A549 (cell line): ENCODE results near the gene PAX3. TPM values are rescaled to one million over a fixed set of nuclear protein-coding genes. Genes with fewer than 3 reads are reported as not detected.

Experiments used
- ATAC-seq, 2 experiments: fragments of 200-7000 bp in 1 of 2; fragments of >200 bp in 1 of 2; cut with Nextera tagmentation in 1 of 2; cut with Tn5 transposase in 1 of 2; 3 replicates each; pipeline versions ENCODE4 v1.8.0 to v1.9.1; 2018 to 2020; ENCODE audit warnings: mild to moderate bottlenecking in 1 of 2, moderate library complexity in 1 of 2
- CTCF ChIA-PET: fragments of 300-600 bp; sonication (Branson Sonifier 250); formaldehyde crosslinking; extraction: SDS; loops from one replicate; lab custom pipeline; 2021; ENCODE audit warnings: antibody characterized with exemption, inconsistent platforms; lab: Yijun Ruan, JAX
- POLR2A ChIA-PET: fragments of 350-600 bp; formaldehyde crosslinking; extraction: SDS; loops from one replicate; lab custom pipeline; 2021; ENCODE audit warnings: antibody characterized with exemption, inconsistent platforms; lab: Yijun Ruan, JAX
- DNase-seq, 2 experiments: peaks; one replicate each; pipeline versions ENCODE4 v3.0.0 to v3.0.0-alpha.2; 2011 to 2016; ENCODE audit warnings: low read depth in 1 of 2, low spot score in 1 of 2
- FAIRE-seq: peaks from 2 replicates; lab custom pipeline; 2011; peaks lifted over from hg19 to GRCh38; lab: Jason Lieb, UNC
- H3K27ac ChIP-seq, 2 experiments: fragments of >200 bp; sonication (Bioruptor Twin); formaldehyde crosslinking; 3 replicates each; pipeline ENCODE4 v1.5.1; 2016 to 2017
- H3K4me1 ChIP-seq: fragments of >200 bp; sonication (Bioruptor Twin); formaldehyde crosslinking; 3 replicates; pipeline ENCODE4 v1.6.1; 2016
- H3K4me2 ChIP-seq: fragments of >200 bp; sonication (Bioruptor Twin); formaldehyde crosslinking; 3 replicates; pipeline ENCODE4 v1.6.1; 2016
- H3K4me3 ChIP-seq: fragments of >200 bp; sonication (Bioruptor Twin); formaldehyde crosslinking; 3 replicates; pipeline ENCODE4 v1.5.1; 2016
- H3K9me3 ChIP-seq: fragments of >200 bp; sonication (Bioruptor Twin); formaldehyde crosslinking; 3 replicates; pipeline ENCODE4 v1.6.1; 2016
- BHLHE40 ChIP-seq: IDR thresholded peaks from 2 replicates; pipeline ENCODE4 v1.6.1; 2012; ENCODE audit warnings: low read depth, low read length, inconsistent platforms
- CBX2 ChIP-seq: fragments of 200-600 bp; sonication (generic); IDR thresholded peaks from 2 replicates; pipeline ENCODE4 v1.6.1; 2016; ENCODE audit warnings: low read depth, mild to moderate bottlenecking, borderline replicate concordance
- CBX8 ChIP-seq: fragments of 200-600 bp; sonication (generic); IDR thresholded peaks from 2 replicates; pipeline ENCODE4 v1.6.1; 2016
- CEBPB ChIP-seq, 2 experiments: fragments of >200 bp in 1 of 2; sonication (Bioruptor Twin) in 1 of 2; formaldehyde crosslinking in 1 of 2; IDR thresholded peaks; 2 replicates each; pipeline ENCODE4 v1.6.1; 2012 to 2016
- FOSL2 ChIP-seq, 2 experiments: fragments of 450-650 bp in 1 of 2; fragments of >200 bp in 1 of 2; sonication (Bioruptor Twin) in 1 of 2; formaldehyde crosslinking; IDR thresholded peaks; 2 replicates each; pipeline versions ENCODE4 v1.5.0 to v1.6.1; 2016 to 2020; ENCODE audit warnings: mild to moderate bottlenecking in 1 of 2, moderate library complexity in 1 of 2
- FOXS1 ChIP-seq: fragments of 250-450 bp; sonication (Bioruptor Pico); IDR thresholded peaks from 2 replicates; pipeline ENCODE4 v1.5.0; 2020; ENCODE audit warnings: mild to moderate bottlenecking, moderate library complexity
- HOXB13 ChIP-seq: fragments of 250-450 bp; sonication (Bioruptor Pico); IDR thresholded peaks from 2 replicates; pipeline ENCODE4 v1.5.0; 2020; ENCODE audit warnings: low read depth, mild to moderate bottlenecking, moderate library complexity
- HOXB5 ChIP-seq: fragments of 250-450 bp; sonication (Bioruptor Pico); IDR thresholded peaks from 2 replicates; pipeline ENCODE4 v1.5.0; 2020; ENCODE audit warnings: mild to moderate bottlenecking, moderate library complexity
- JUN ChIP-seq, 2 experiments: fragments of >200 bp; sonication (Bioruptor Twin); formaldehyde crosslinking; IDR thresholded peaks; 2 replicates in 1 of 2; 3 replicates in 1 of 2; pipeline ENCODE4 v1.6.1; 2016 to 2017
- JUNB ChIP-seq: fragments of >200 bp; sonication (Bioruptor Twin); formaldehyde crosslinking; IDR thresholded peaks from 2 replicates; pipeline ENCODE4 v1.6.1; 2016
- KDM5A ChIP-seq: fragments of 200-600 bp; sonication (generic); IDR thresholded peaks from 2 replicates; pipeline ENCODE4 v1.6.1; 2016; ENCODE audit warnings: antibody characterized with exemption, mild to moderate bottlenecking
- MAFK ChIP-seq: fragments of 450-650 bp; IDR thresholded peaks from 2 replicates; pipeline ENCODE4 v1.6.1; 2014; ENCODE audit not compliant: partially characterized antibody
- NFE2L2 ChIP-seq: fragments of 150-350 bp; conservative IDR thresholded peaks from 2 replicates; pipeline ENCODE4 v1.6.1; 2014; ENCODE audit warnings: low read length
- NPAS2 ChIP-seq: fragments of 250-450 bp; sonication (Bioruptor Pico); IDR thresholded peaks from 2 replicates; pipeline ENCODE4 v1.8.0; 2022; ENCODE audit warnings: mild to moderate bottlenecking, moderate library complexity, borderline replicate concordance
- NR3C1 ChIP-seq: fragments of >200 bp; sonication (Bioruptor Twin); formaldehyde crosslinking; IDR thresholded peaks from 3 replicates; pipeline ENCODE4 v1.6.1; 2017
- PHF8 ChIP-seq: fragments of 200-600 bp; sonication (generic); IDR thresholded peaks from 2 replicates; pipeline ENCODE4 v1.6.1; 2016; ENCODE audit warnings: low read depth, mild to moderate bottlenecking, antibody characterized with exemption, moderate library complexity, borderline replicate concordance
- POLR2A ChIP-seq: IDR thresholded peaks from 2 replicates; pipeline ENCODE4 v1.6.1; 2012; ENCODE audit warnings: mild to moderate bottlenecking, low read length
- RCOR1 ChIP-seq: fragments of 150-350 bp; IDR thresholded peaks from 2 replicates; pipeline ENCODE4 v1.6.1; 2014; ENCODE audit warnings: antibody characterized with exemption, low read length, low read depth
- RFX5 ChIP-seq: fragments of 450-650 bp; IDR thresholded peaks from 2 replicates; pipeline ENCODE4 v1.7.1; 2014; ENCODE audit warnings: antibody characterized with exemption, mild to moderate bottlenecking, moderate library complexity
- RNF2 ChIP-seq: fragments of 200-600 bp; sonication (generic); IDR thresholded peaks from 2 replicates; pipeline ENCODE4 v1.6.1; 2016; ENCODE audit warnings: low read depth, mild to moderate bottlenecking, antibody characterized with exemption, moderate library complexity, borderline replicate concordance
- SMC3 ChIP-seq: fragments of >200 bp; sonication (Bioruptor Twin); formaldehyde crosslinking; IDR thresholded peaks from 3 replicates; pipeline ENCODE4 v1.6.1; 2018; ENCODE audit warnings: inconsistent platforms
- WGBS: methylation state at CpG from one replicate; pipeline ENCODE4 v1.1.6; 2017; ENCODE audit errors: missing lambda C conversion rate; 5-methylcytosine and 5-hydroxymethylcytosine counted together
- polyA plus RNA-seq, 4 experiments: library from polyadenylated mRNA; depleted of rRNA in 3 of 4; stranded (reverse); fragments of >200 nt; fragmentation: RNase III in 1 of 4; extraction: RNeasy Plus Mini Kit Qiagen cat#74134 plus additional on column Dnase treatment in 1 of 4; gene quantifications; 2 replicates in 3 of 4; 3 replicates in 1 of 4; pipeline ENCODE4 v1.2.3, GENCODE V29; 2011 to 2017
- TF ChIP-seq, protein P1 (sequence below): IDR thresholded peaks from 2 replicates; pipeline ENCODE4 v1.6.1; 2012
- TF ChIP-seq, protein P2 (sequence below): fragments of 250-450 bp; sonication (Bioruptor Pico); IDR thresholded peaks from 2 replicates; pipeline ENCODE4 v1.5.0; 2020; ENCODE audit warnings: low read depth, mild to moderate bottlenecking, moderate library complexity
- TF ChIP-seq, protein P3 (sequence below): IDR thresholded peaks from 2 replicates; pipeline ENCODE4 v1.6.1; 2012; ENCODE audit warnings: low read depth, borderline replicate concordance
- TF ChIP-seq, protein P4 (sequence below): fragments of 150-350 bp; IDR thresholded peaks from 2 replicates; pipeline ENCODE4 v1.6.1; 2014; ENCODE audit warnings: low read depth, mild to moderate bottlenecking, low read length

PAX3 gene
- polyA plus RNA-seq, 2 of the 4 experiments (the other 2 are of a cell fraction): not detected

DNA sequence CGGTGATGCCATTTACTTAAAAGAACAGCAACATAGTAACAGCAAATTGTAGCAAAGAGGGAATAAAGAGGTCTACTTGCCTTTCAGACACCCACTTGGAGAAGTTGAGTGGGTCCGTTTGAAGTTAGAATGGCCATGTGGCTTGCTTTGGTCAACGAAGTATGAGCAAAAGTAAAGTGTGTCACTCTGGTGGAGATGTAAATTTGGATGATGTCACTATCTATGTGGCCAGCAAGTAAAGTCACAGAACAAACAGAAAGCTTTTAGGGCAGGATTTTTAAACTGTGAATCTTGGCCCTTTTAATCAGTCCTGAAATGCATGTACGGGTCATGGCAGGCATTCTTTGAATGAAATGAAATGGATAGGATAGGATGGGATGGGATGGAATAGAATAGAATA lies 120.3 kb downstream of the PAX3 start:
- ChIA-PET CTCF (no interaction called here), POLR2A (no interaction called here)
- FAIRE-seq (no peak), DNase-seq (no peak), ATAC-seq (no peak)
- Histone ChIP-seq H3K4me3 (no peak overlapping the region), H3K9me3 (no peaks in the 10 kb centered on the region), H3K4me2 (no peak overlapping the region), H3K4me1 (no peaks in the 10 kb centered on the region), H3K27ac (no peak overlapping the region)
- 9% methylated on average over 4 of the region's 4 CpGs for WGBS
- TF ChIP-seq FOXS1 (CRISPR knock-in tag): no peak
- no peak for TF ChIP-seq CEBPB (IDR thresholded peaks at IDR 0.05)
- TF ChIP-seq RCOR1: no peak

DNA sequence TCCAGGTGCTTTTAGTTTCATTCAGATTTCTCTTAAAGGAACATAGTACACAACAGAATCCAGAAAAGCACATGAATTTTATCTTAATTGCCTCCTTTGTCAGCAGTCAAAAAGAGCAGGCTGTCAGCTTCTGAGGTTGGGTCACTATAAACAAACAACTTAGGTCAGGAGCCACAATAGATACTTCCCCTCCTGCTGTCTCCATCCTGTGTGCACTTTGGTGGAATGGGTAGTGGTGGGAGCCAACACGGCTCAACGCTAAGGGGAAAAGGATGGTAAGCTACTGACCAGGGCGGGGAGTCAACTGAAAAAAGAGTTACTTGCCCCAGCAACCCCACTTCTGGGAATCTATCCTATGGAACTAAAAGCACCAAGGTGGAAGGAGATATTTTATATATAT lies 121.9 kb downstream of the PAX3 start:
- 0% methylated on average over 3 of the region's 3 CpGs for WGBS
- ChIA-PET CTCF (no interaction called here), POLR2A (no interaction called here)

DNA sequence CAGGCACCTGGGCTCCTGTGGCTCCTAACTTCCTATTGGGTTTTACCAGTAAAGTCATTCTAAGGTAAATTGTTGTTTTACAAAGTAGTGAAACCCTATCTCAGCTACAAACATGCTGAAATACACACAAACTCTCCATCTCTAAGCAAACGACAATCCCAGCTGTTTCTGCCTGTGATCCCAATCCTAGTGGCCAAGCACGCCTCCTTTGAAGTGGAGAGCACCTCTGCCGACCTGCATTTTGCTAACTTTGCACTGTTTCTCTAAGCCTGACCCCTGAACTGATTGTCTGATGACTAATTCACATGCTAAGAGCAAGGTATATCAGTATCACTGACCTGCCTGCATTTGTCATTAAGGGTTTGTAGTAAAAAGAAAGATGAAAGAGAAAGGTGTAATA lies 124.3 kb downstream of the PAX3 start:
- POLR2A ChIA-PET: no interaction called here
- DNase-seq: no peak
- Histone ChIP-seq H3K27ac (no peak overlapping the region), H3K4me2 (no peak overlapping the region), H3K4me3 (no peak overlapping the region), H3K4me1 (no peaks in the 10 kb centered on the region), H3K9me3 (no peaks in the 10 kb centered on the region)
- no peak for FAIRE-seq
- no peak for ATAC-seq
- WGBS: 0% methylated on average over 3 of the region's 3 CpGs
- CTCF ChIA-PET: no interaction called here
- TF ChIP-seq HOXB5 (CRISPR knock-in tag) (no peak), FOSL2 (IDR thresholded peaks at IDR 0.05) (no peak), FOSL2 (CRISPR knock-in tag; IDR thresholded peaks at IDR 0.05) (no peak), MAFK (no peak), POLR2A (no peak), PHF8 (no peak), JUN (IDR thresholded peaks at IDR 0.05) (no peak), JUNB (no peak), RNF2 (no peak), RCOR1 (no peak), RFX5 (no peak)
- TF ChIP-seq, protein P1, sequence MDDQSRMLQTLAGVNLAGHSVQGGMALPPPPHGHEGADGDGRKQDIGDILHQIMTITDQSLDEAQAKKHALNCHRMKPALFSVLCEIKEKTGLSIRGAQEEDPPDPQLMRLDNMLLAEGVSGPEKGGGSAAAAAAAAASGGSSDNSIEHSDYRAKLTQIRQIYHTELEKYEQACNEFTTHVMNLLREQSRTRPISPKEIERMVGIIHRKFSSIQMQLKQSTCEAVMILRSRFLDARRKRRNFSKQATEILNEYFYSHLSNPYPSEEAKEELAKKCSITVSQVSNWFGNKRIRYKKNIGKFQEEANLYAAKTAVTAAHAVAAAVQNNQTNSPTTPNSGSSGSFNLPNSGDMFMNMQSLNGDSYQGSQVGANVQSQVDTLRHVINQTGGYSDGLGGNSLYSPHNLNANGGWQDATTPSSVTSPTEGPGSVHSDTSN: no peak

More for the DNA sequence above, 121.9 kb downstream of the PAX3 start:
- no peak for FAIRE-seq
- H3K27ac ChIP-seq: no peak overlapping the region
- no peak overlapping the region for H3K4me3 ChIP-seq
- no peak for DNase-seq
- TF ChIP-seq NPAS2 (CRISPR knock-in tag) (no peak), CBX2 (no peak), NFE2L2 (no peak), KDM5A (no peak), CBX8 (no peak), BHLHE40 (no peak), JUNB (no peak), FOXS1 (CRISPR knock-in tag) (no peak), HOXB13 (CRISPR knock-in tag) (no peak), SMC3 (no peak), NR3C1 (no peak)
- TF ChIP-seq, protein P1: no peak
- TF ChIP-seq, protein P2, sequence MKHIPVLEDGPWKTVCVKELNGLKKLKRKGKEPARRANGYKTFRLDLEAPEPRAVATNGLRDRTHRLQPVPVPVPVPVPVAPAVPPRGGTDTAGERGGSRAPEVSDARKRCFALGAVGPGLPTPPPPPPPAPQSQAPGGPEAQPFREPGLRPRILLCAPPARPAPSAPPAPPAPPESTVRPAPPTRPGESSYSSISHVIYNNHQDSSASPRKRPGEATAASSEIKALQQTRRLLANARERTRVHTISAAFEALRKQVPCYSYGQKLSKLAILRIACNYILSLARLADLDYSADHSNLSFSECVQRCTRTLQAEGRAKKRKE: no peak
- TF ChIP-seq, protein P3, sequence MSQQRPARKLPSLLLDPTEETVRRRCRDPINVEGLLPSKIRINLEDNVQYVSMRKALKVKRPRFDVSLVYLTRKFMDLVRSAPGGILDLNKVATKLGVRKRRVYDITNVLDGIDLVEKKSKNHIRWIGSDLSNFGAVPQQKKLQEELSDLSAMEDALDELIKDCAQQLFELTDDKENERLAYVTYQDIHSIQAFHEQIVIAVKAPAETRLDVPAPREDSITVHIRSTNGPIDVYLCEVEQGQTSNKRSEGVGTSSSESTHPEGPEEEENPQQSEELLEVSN: no peak
- TF ChIP-seq, protein P4, sequence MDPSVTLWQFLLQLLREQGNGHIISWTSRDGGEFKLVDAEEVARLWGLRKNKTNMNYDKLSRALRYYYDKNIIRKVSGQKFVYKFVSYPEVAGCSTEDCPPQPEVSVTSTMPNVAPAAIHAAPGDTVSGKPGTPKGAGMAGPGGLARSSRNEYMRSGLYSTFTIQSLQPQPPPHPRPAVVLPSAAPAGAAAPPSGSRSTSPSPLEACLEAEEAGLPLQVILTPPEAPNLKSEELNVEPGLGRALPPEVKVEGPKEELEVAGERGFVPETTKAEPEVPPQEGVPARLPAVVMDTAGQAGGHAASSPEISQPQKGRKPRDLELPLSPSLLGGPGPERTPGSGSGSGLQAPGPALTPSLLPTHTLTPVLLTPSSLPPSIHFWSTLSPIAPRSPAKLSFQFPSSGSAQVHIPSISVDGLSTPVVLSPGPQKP: no peak
- no peak overlapping the region for H3K4me2 ChIP-seq
- H3K9me3 ChIP-seq: no peaks in the 10 kb centered on the region
- no peaks in the 10 kb centered on the region for H3K4me1 ChIP-seq
- no peak for ATAC-seq
